PC-9 (cell line): Measurements from ENCODE around the gene NR1H3. TPM values are rescaled to one million over a fixed set of nuclear protein-coding genes. Genes with fewer than 3 reads are reported as not detected.
A peak's percentile ranks its signal among the peaks of the same experiment; 100 is the strongest.

Source experiments
- BruUV-seq: library from RNA; stranded (reverse); fragments of 400-500 nt; replicated peaks from 2 replicates; lab custom pipeline; 2021; lab: Mats Ljungman, UMichigan
- CTCF ChIA-PET: fragments of 300-600 bp; sonication (Branson Sonifier 250); formaldehyde crosslinking; loops from one replicate; lab custom pipeline; 2022; ENCODE audit warnings: antibody characterized with exemption; lab: Charles Lee
- POLR2A ChIA-PET: fragments of 300-600 bp; sonication (Branson Sonifier 250); formaldehyde crosslinking; loops from one replicate; lab custom pipeline; 2022; ENCODE audit warnings: antibody characterized with exemption; ENCODE audit not compliant: unreplicated experiment; lab: Charles Lee
- DNase-seq, 2 experiments: peaks; one replicate each; pipeline versions ENCODE4 v3.0.0 to v3.0.0-alpha.2; 2015 to 2022; ENCODE audit warnings: mixed read lengths in 1 of 2
- H2AFZ ChIP-seq: fragments of 200-600 bp; sonication (generic); 2 replicates; pipeline ENCODE4 v1.8.1; 2017; ENCODE audit warnings: antibody characterized with exemption
- H3F3A ChIP-seq: fragments of 200-600 bp; sonication (generic); 2 replicates; pipeline ENCODE4 v1.8.1; 2017; ENCODE audit warnings: antibody characterized with exemption, mild to moderate bottlenecking, low read depth; ENCODE audit not compliant: insufficient read depth
- H3K27ac ChIP-seq: fragments of 200-600 bp; sonication (generic); 2 replicates; pipeline ENCODE4 v1.6.1; 2016; ENCODE audit warnings: mixed run types
- H3K27me3 ChIP-seq: fragments of 200-600 bp; sonication (generic); 2 replicates; pipeline ENCODE4 v1.6.1; 2016; ENCODE audit warnings: low read depth, mixed run types; ENCODE audit not compliant: insufficient read depth
- H3K36me3 ChIP-seq: fragments of 200-600 bp; sonication (generic); 2 replicates; pipeline ENCODE4 v1.6.1; 2016; ENCODE audit warnings: low read depth, mixed run types
- H3K4me1 ChIP-seq: fragments of 200-600 bp; sonication (generic); replicated peaks from 2 replicates; pipeline ENCODE4 v1.6.1; 2016; ENCODE audit warnings: mixed run types; ENCODE audit not compliant: insufficient read depth
- H3K4me2 ChIP-seq: fragments of 200-600 bp; sonication (generic); 2 replicates; pipeline ENCODE4 v1.6.1; 2017; ENCODE audit warnings: mixed run types
- H3K4me3 ChIP-seq: fragments of 200-600 bp; sonication (generic); 2 replicates; pipeline ENCODE4 v1.6.1; 2016; ENCODE audit warnings: mixed run types
- H3K79me2 ChIP-seq: fragments of 200-600 bp; sonication (generic); 2 replicates; pipeline ENCODE4 v1.6.1; 2017; ENCODE audit warnings: low read depth, mixed run types
- H3K9me2 ChIP-seq: fragments of 200-600 bp; sonication (generic); 2 replicates; pipeline ENCODE4 v1.8.1; 2017; ENCODE audit warnings: mild to moderate bottlenecking; ENCODE audit not compliant: insufficient read depth
- H3K9me3 ChIP-seq: fragments of 200-600 bp; sonication (generic); 2 replicates; pipeline ENCODE4 v1.8.1; 2016; ENCODE audit warnings: low read depth; ENCODE audit not compliant: insufficient read depth
- H4K20me1 ChIP-seq: fragments of 200-600 bp; sonication (generic); 2 replicates; pipeline ENCODE4 v1.8.1; 2017; ENCODE audit not compliant: insufficient read depth
- CTCF ChIP-seq: fragments of 200-600 bp; sonication (generic); conservative IDR thresholded peaks from 2 replicates; pipeline ENCODE4 v1.6.1; 2017; ENCODE audit warnings: mixed run types, antibody characterized with exemption, mild to moderate bottlenecking, moderate library complexity
- EZH2 ChIP-seq: fragments of 200-600 bp; sonication (generic); IDR thresholded peaks from 2 replicates; pipeline ENCODE4 v1.8.0; 2017; ENCODE audit warnings: antibody characterized with exemption, low read depth
- intact Hi-C: fragments of 100-400 bp; cut with micrococcal nuclease; formaldehyde crosslinking; loops from one replicate; pipeline ENCODE4 v1.10.0; 2022; ENCODE audit not compliant: unreplicated experiment
- total RNA-seq: library from RNA; stranded (reverse); gene quantifications from 2 replicates; pipeline ENCODE4 v1.2.3, GENCODE V29; 2021

Gene NR1H3
- total RNA-seq, 1 experiment from 2014 or later = 90.4 TPM

GRCh38 chr11:47269002-47269828, 11.4 kb downstream of the NR1H3 start:
- no TSS peak for BruUV-seq
- CTCF ChIA-PET = no interaction called here
- peaks cover 50% of the 10 kb centered on the region for H3K4me1 ChIP-seq
- H3K36me3 ChIP-seq = 0 out of 2 replicates have a peak, but pooled peaks cover 2% of the 10 kb centered on the region
- TF ChIP-seq EZH2 (no peak), CTCF (peak; percentile 46)
- H3K27ac ChIP-seq = peak overlapping the region; percentile 69
- H3K9me2 ChIP-seq = no peaks in the 10 kb centered on the region
- intact Hi-C loops = loop anchor here (1.0 to 5.0 kb wide), 4 partner anchors 10 to 653 kb away; partner anchors contain the start of gene DDB2
- H3F3A ChIP-seq = peaks cover 38% of the 10 kb centered on the region
- H3K79me2 ChIP-seq = peaks cover 39% of the 10 kb centered on the region
- POLR2A ChIA-PET = no interaction called here
- no peaks in the 10 kb centered on the region for H3K27me3 ChIP-seq
- peak; percentile 83 to 89 for DNase-seq
- H2AFZ ChIP-seq = peak overlapping the region; percentile 81
- H3K4me3 ChIP-seq = peak overlapping the region; percentile 72
- H3K4me2 ChIP-seq = peak overlapping the region; percentile 96
- no peaks in the 10 kb centered on the region for H3K9me3 ChIP-seq
- peaks cover 37% of the 10 kb centered on the region for H4K20me1 ChIP-seq

DNA sequence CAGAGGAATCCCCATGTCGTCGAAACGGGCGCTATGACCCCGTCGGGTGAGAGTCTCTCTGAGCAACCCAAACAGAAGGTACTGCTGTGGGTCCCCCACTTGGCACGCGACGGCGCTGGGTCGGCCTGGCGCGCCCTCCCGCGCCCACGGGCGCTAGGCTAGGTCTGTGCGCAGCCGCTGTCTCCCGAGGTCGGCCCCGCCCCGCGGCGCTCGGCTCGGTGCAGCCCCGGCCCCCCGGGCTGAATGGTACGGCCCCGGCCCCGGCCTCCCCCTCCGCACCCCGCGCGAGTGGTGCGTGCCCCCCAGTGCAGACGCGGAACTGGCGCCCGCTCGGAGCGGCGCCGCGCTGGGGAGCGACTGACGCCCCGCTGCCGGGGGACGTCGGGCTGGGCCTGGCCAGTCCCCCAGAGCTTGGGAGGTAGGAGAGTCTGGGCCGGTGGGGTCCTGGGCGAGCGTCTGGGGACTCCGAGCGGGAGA, 12.1 kb downstream of the NR1H3 start, which contains the start of gene MADD:
Gene MADD, plus strand, starts transcription at position 305 of the 477 bp plus-strand sequence.
- DNase-seq = peak; percentile 65 to 92
- Histone ChIP-seq H3K9me2 (no peaks in the 10 kb centered on the region), H3F3A (peaks cover 34% of the 10 kb centered on the region), H3K36me3 (0 out of 2 replicates have a peak, but pooled peaks cover 5% of the 10 kb centered on the region), H4K20me1 (peaks cover 39% of the 10 kb centered on the region), H3K9me3 (no peaks in the 10 kb centered on the region), H3K27ac (peak within 1 kb of the TSS; percentile 69), H3K4me2 (peak within 1 kb of the TSS; percentile 96), H3K27me3 (no peaks in the 10 kb centered on the region), H3K79me2 (peaks cover 39% of the 10 kb centered on the region), H3K4me1 (peaks cover 43% of the 10 kb centered on the region), H3K4me3 (peak within 1 kb of the TSS; percentile 72), H2AFZ (peak within 1 kb of the TSS; percentile 81)
- TF ChIP-seq CTCF = no peak
- no peak for TF ChIP-seq EZH2
- intact Hi-C loops = loop anchor here (1.0 to 5.0 kb wide), 4 partner anchors 11 to 652 kb away; partner anchors contain the start of gene DDB2
- no TSS peak for BruUV-seq
- CTCF ChIA-PET = interaction anchor here (1.6 kb wide), 1 partner anchor 11 kb away, joined by 10 read pairs; no protein-coding TSS in a partner anchor
- POLR2A ChIA-PET = interaction anchor here (1.5 kb wide), 1 partner anchor 11 kb away, joined by 14 read pairs; no protein-coding TSS in a partner anchor
